ENCODE measurements around the gene FAM174C.

Gene FAM174C

DNA sequence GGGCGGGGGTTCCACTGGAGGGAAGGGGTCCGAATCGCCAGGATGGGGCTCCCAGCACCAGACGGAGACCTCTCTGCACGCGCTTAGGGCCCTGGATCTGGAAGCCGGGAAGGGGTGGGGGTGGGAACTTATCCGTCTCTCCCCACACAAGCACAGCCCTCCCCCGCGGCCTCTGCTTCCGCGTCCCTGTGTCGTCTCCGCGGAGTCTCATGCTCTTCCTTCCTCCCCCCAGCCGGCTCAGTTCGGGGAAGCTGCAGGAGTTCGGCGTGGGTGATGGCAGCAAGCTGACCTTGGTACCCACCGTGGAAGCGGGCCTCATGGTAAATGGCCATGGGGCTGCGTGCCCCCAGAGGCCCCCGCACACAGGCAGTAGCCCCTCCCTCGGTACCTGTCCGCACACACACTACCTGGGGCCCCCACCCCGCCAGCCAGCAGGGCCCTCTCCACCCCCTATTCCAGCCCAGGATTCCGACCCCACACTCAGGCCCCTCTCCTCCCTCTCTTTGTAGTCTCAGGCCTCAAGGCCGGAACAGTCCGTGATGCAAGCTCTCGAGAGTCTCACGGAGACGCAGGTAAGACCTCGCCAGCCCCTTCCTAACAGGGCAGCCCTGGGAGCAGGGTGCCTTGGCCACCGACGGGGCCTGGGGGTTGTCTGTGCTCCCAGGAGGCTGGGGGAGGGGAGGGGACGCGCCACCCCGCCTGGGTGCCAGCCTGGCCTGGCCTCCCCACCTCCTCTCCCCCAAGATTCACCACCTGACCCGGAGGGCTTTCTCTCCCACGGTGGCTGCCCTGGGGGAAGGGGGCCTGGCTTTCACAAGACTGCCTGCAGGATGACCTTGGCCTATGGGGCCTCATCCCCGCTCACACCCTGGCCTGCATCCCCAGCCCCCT lies 23.8 kb upstream of the FAM174C start:
- DNase-seq, result peak; percentile 67

DNA sequence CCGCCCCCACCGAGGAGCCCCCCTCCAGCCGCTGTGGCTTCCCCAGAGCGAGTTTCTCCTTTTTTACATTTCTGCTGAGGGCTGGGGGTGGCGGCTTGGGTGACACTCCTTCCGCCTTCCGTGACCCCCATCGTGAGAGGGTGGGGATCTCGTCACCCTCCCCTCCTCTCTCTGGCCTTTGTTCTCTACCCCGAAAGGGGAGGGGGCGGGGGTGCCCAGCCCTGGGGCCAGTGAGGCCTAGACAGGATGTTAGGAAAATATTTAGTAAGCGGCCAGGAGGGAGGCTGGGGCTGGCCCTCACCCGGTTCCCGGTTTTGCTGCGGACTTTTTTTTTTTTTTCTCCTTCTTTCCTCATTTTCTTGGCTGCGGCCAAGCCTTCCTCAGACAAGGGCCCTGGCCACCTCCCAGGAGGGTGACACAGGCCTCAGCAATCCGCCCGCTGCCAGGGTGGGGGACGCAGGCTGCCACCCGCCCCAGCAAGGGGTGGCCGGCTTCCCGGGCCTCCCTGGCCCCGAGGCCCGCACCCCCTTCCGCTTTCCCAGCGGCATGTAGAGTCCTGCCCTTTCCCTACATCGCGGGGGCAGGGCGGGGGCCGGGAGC lies 23.0 kb upstream of the FAM174C start:
- DNase-seq, result peak; percentile 61

DNA sequence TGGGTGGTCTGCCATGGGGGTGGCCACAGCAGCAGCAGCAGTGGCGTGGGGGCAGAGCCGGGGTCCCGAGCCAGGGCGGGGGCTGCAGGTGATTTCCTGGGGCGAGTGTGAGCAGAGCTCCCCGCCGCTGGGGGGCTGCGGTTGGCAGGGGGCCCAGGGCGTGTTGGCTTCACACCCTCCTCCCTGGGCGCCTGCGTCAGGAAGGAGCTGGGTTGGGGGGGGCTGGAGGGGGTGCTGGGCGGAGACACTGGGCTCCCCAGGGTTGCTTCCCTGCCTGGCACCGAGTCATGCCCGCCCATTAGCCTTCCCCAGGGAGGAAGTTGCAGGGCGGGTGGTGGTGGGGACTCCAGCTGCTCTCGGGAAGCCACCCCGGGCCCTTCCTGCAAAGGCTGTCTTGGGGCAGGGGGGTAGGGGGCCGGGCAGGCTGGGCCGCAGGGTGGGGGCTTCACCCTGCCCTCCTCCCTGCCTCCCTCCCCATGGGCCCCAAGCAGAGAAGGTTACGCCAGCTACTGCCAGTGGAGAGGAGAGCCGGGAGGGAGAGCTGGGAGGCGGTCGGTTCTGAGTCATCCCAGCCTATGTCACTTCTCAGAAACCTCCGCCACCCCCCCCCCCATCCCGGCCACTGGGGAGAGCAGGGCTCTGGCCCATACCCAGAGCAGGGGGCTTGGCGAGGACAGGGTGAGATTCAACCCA lies 22.4 kb upstream of the FAM174C start:
- DNase-seq, result peak; percentile 81

DNA sequence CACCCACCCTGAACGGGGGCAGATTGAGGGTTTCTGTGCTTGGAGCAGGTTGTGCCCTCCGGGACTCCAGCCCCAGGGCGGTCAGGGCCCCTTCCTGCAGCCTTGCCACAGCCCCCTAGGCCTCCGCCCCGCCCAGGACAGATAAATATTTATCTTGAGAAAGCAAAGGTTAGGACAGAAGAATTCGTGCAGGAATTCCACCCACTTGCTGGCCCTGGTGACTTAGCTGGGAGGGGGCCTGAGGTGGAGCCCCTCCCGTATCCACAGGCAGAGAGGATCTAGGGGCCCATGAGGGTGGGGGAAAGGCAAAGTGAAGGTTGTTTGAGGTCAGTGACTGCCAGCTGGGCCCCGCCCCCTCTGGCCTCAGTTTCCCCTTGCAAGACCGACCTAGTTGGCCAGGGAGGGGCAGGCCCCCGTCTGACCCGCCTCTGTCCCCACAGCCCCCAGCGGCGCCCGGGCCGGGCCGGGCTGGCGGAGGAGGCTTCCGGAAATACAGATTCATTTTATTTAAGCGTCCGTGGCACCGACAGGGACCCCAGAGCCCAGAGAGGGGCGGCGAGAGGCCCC lies 21.7 kb upstream of the FAM174C start:
- no peak for DNase-seq

DNA sequence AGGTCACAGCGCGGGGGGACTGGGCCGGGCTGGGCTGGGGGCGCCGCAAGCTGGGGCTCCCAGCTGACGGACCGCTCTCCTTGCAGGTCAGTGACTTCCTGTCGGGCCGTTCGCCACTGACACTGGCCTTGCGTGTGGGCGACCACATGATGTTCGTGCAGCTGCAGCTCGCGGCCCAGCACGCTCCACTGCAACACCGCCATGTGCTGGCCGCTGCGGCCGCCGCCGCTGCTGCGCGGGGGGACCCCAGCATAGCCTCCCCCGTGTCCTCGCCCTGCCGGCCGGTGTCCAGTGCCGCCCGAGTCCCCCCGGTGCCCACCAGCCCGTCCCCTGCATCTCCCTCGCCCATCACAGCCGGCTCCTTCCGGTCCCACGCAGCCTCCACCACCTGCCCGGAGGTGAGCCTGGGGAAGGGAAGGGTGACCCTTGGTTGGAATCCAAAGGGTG lies 21.2 kb upstream of the FAM174C start:
- DNase-seq, result no peak

DNA sequence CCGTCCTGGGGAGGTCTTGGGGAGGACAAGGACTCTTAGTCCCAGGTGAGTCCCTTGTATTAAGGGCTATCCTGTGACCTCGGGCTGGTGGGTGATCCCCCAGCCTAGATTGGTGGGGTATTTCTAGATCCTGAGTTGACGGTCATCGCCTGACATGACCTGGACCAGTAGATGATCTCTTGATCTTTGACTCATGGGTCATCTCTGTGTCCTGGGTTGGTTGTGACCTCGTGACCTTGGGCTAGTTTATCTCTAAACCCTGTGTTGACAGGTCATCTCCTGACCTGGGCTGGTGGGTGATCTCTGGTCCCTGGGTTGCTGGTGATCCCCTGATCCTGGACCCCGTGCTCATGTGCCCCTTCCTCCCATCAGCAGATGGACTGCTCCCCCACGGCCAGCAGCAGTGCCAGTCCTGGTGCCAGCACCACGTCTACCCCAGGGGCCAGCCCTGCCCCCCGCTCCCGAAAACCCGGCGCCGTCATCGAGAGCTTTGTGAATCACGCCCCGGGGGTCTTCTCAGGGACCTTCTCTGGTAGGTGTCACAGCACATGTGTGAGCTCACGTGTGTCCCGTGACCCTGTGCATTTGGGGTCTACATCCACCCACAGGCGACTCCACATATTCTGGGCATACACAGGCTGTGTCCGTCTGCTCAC lies 20.7 kb upstream of the FAM174C start:
- DNase-seq, result no peak

DNA sequence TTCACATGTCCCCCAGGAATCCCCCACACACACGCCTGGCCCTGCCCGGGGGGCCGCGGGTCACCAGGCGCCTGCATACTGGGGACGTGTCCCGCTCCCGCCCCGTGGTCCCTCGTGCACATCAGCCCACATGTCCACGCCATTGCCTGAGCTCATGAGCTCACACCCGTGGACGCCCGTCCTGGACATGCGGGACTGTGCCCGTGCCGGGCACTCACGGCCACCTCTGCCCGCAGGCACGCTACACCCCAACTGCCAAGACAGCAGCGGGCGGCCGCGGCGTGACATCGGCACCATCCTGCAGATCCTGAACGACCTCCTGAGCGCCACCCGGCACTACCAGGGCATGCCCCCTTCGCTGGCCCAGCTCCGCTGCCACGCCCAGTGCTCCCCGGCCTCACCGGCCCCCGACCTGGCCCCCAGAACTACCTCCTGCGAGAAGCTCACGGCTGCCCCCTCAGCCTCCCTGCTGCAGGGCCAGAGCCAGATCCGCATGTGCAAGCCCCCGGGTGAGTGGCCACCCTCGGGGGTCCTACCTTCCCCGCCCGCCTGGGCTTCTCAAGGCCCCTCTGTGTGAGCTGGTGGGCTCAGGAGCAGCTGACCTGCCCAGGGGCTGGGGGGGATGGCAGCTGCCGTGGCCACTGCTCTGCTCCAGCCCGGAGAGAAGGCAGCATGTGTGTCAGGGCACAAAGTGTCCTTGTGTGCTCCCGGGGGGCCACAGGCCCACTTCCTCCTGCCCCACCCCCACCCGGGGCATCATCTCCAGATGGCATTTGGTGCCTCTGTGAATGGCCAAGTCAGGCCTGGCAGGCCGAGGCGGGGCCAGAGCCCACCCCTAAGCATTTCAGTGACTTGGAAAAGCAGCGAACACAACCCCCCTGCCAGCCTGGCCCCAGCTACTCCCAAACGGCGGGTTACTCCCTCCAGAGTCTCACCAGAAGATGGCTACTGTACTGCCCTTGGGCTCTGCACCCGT lies 19.9 kb upstream of the FAM174C start:
- DNase-seq, result no peak

DNA sequence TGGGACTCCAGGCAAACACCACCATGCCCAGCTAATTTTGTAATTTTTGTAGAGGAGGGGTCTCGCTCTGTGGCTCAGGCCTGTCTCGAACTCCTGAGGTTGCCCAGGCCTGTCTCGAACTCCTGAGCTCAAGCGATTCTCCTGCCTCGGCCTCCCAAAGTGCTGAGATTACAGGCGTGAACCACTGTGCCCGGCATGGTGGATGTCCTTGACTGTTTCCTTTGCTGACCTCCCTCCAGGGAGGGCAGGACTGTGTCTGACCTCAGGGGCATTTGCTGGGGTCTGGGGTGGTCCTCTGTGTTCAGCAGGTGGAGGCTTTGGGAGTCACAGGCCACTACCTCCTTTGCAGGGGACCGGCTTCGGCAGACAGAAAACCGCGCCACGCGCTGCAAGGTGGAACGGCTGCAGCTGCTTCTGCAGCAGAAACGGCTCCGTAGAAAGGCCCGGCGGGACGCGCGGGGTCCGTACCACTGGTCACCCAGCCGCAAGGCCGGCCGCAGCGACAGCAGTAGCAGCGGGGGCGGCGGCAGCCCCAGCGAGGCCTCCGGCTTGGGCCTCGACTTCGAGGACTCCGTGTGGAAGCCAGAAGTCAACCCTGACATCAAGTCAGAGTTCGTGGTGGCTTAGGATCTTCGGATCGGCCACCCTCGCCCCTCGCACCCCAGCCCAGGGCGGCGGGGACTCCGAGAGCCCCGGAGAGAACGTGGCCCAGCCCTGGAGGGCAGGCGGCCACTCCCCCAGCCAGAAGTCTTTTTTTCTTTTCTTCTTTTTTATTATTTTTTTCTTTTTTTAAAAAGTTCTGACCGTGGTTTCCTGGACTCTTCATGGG lies 18.5 kb upstream of the FAM174C start:
- DNase-seq, result no peak

DNA sequence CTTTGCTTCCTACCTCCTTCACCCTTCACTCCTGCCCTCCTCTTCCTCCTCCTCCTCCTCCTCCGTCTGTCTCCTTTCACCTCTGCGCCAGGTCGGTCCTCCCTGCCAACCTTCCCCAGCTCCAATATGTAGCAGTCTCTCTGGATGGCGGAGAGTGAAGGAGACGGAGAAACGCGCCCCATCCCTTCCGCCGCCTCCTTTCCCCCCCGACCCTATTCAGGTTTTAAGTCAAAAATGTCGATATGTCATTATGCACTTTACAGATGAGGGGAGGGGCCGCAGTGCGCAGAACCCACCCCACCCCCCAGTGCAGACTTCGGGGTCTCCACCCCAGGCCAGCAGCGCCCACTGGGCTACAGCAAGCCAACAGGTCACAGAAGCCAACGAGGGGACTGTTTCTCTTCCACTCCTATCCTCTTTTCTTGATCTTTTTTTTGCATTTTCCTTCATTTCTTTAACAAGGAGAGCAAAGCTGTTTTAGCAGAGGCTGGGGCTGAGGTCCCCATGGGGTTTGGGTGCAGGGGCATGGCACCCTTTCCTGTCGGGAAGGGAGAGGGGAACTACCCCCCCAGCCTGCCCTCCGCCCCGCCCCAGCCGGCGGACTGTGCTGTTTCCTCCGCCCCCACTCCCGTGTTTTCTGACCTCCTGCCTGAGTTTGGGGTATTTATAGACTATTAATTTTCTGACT lies 17.7 kb upstream of the FAM174C start:
- no peak for DNase-seq

DNA sequence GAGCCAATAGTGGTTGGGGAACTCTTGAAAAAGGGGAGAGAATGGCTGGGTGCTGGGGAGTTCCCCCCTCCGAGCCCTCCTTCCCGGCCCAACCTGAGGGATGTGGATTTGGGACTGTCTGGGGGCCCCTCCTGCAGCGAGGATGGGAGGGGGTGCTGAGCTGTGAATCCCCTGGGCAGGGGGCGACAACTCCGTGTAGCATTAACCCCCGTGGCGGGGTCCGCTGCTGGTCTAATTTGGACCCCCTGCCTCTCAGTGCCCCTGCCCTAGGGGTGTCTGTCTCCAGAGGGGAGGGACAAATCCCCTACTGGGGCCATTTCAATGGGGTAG lies 17.2 kb upstream of the FAM174C start:
- no peak for DNase-seq

DNA sequence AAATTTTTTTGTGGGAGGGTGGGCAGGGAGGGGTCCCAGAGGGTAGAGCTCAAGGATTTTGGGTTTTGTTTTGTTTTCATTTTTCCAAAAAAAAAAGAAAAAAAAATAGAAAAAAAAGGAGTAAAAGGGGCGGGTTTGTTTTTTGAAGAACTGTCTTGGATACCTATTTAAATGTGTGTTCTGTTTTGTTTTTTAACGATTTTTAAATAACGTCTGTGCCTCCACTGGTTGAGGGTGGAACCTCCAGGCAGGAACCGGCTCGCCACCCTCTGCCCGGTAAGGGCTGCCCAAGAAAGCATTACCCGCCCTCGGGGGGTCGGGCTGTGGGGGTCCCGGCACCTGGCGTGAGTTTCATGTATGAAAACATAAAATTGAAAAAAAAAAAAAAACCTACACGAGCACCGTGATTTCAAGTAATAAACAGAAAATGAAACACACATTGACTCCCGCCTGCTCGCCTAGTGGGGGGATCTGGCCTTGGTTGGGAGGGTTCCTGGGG lies 16.6 kb upstream of the FAM174C start:
- DNase-seq, result no peak

DNA sequence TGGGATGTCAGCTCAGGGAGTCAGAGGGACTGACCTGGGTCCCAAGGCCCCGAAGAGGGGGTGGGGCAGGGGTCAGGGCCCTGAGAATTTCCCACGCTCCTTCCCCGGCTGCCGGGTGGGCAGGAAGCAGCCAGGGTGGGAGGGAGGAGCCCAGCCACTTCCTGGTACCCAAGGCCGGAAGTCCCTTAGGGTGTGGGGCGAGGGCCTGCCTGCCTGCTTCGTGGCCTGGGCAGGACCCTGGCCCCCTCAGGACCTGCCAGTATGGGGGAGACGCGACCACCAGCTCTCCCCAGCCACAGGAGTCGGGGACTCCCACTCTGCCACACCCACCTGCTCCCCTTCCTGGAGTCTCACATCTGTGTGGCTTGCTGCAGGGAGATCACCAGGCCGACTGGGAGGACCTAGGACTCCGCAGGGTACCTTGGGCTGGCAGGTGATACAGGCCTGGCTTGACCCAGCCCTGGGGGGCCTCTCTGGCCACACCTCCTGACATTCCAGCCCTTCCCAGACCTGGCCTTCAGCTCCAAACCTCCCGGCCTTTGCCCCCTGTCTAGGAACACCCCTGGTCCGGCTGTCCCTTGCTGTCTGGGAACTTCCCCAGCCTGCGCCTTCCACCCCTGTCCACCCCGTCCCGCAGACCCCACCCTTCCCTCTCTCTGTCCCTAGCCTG lies 16.0 kb upstream of the FAM174C start:
- peak; percentile 66 for DNase-seq

DNA sequence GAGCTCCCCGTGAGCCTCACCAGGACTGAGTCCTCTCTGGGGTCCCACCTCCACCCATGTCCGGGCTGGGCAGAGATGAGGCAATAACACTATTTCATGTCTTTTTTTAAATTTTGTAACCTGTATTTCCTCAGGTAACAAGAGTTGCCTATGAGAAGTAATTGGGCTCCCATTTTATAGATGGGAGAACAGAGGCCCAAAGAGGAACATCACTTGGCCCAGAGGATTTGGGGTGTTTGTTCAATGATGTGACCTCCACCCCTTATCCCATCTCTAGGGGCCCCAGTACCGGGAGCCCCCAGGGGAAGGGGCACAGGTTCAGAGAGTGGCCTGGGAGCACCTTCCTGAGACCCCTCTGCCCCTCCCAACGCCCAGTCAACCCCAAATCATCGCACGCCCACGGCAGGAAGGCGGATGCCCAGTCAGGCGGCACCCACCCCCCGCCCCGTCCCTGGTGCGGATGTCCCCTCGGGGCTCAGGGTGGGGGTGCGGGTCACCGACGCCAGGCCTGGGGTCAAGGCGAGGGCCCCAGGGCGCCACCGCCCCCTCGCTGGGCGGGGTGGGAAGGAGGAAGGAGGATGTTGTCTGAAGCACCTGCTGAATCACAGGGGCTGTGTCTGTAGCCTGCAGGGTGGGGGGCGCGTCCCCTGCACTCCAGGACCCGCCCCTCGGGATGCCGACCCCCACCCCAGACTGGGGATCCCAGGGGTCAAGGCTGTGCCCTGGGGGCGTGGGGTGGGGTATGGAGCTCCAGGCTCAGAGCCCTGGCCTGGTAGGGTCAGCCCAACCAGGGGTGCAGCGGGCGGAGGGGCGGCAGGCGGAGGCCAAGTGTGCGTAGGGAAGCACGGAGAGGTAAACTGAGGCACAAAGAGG lies 15.2 kb upstream of the FAM174C start:
- DNase-seq, result no peak

DNA sequence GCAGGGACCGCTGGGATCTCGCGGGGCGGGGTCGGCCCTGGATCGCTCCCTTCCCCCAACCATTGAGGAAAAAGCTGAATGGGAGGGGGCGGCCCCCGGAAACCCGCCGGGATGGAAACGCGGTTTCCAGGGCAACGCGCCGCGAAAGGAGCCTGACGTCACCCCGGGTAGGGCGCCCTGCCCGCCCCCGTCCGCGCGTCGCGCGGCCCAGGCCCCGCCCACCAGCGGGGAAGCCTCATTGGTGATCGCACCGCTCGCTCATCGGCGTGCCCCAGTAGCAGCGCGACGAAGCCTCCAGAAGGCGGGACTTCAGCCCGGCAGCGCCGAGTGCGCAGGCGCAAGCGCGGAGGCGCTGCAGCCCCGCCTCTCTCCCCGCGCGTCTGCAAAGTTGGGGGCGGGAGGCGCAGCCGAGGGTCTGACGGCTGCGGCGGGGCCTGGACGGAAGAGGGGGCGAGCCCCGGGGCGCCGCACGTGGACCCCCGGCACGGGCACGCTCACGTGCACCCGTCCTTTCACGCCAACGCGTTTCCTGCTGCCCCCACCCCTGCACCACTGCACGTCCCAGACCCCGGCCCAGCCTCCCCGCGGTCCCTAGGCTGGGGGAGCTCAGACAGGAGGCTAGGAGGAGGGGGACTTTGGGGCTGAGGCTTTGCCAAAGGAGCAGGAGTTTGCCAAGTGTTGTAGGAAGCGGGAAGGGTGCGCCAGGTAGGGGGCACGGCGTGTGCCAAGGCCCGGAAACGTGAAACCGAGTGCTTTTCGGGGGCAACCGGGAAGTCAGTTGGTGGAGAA lies 14.4 kb upstream of the FAM174C start:
- DNase-seq, result peak; percentile 97

DNA sequence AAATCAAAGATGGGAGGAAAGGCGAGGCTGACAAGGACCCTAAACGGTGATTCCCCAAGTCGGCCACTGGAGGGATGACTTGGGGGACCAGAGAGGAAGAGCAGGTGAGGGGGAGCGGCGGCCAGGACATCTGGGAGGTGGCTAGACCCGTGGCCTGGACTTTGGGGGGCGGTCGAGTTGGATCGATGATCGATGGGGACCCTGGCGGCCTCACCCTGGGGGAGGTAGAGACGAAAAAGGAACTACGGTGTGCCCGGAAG lies 13.9 kb upstream of the FAM174C start:
- DNase-seq, result no peak

DNA sequence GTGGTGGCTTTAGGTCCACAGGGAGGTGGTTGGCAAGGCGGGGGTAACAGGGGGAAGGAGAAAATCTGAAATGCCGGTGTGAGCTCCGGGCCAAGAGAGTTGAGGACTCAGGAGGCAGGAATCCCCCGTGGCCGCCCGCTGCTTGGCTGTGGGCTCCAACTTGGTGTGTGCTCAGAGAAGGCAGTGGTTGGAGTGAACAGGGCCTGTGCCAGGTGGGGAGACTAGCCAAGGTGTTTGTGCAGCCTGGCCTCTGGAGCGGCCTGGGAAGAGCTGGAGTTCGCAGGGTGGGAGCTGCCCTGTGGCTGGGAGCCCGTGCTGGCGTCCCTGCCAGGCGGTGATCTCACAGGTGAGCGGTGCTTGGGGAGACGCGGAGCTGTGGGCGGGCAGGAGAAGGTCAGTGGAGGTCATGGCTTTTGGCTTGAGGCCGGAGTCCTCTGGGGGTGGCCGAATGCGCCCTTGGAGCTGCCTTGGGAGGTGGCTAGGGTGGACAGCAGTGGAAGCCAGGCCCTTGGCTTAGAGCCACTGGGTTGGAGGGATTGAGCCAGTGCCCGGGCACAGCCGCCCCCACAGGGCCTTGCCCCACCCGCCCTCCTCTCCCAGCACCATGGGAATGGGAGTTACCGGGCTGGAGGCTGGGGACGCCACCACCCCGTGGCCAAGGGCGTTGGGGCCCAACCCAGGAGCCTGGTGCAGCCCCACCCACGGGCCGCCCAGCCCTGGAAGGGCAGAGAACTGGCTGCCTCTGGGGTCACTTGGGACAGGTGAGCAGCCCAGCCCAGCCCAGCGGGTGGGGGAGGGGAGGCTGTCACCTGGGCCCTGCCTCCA lies 13.3 kb upstream of the FAM174C start:
- no peak for DNase-seq

DNA sequence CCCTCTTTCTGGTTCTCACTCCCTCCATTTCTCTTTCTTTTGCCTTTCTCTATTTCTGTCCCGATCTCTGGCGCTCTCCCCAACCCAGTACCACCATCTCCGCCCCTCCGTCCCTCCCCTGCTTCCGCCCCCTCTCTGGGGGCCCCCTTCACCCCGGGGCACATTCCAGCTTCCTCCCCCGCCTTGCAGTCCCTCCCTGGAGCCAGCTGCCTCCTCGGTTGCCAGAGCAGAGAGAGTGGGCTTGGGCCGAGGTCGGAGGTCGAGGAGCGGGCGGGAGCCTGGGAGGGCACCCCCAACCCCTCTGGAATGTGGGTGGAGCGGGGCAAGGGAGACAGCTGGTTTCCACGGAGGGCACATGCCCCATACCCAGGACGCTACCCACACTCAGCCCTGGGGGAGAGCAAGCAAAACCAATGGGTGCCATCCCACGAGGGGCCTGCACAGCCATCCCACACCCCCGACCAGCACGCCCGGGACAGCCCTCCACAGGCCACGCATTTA lies 12.7 kb upstream of the FAM174C start:
- DNase-seq, result no peak
